22Rv1 (cell line): ENCODE measurements around the gene POLR2L.

ENCODE experiments used
- ZFX ChIP-seq: fragments of 450-650 bp; IDR thresholded peaks from 2 replicates; pipeline ENCODE4 v1.6.1; 2017; ENCODE audit warnings: antibody characterized with exemption, borderline replicate concordance
- TF ChIP-seq, protein P1 (sequence below): fragments of 450-650 bp; IDR thresholded peaks from 2 replicates; pipeline ENCODE4 v1.5.1; 2017; ENCODE audit warnings: mild to moderate bottlenecking

GRCh38 chr11:854601-855329 lies 12.4 kb upstream of the POLR2L start:
- TF ChIP-seq, protein P1, sequence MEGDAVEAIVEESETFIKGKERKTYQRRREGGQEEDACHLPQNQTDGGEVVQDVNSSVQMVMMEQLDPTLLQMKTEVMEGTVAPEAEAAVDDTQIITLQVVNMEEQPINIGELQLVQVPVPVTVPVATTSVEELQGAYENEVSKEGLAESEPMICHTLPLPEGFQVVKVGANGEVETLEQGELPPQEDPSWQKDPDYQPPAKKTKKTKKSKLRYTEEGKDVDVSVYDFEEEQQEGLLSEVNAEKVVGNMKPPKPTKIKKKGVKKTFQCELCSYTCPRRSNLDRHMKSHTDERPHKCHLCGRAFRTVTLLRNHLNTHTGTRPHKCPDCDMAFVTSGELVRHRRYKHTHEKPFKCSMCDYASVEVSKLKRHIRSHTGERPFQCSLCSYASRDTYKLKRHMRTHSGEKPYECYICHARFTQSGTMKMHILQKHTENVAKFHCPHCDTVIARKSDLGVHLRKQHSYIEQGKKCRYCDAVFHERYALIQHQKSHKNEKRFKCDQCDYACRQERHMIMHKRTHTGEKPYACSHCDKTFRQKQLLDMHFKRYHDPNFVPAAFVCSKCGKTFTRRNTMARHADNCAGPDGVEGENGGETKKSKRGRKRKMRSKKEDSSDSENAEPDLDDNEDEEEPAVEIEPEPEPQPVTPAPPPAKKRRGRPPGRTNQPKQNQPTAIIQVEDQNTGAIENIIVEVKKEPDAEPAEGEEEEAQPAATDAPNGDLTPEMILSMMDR: no peak
- TF ChIP-seq ZFX: no peak
